PC-3 (cell line): ENCODE results near the gene DNAJB9. TPM values are rescaled to one million over a fixed set of nuclear protein-coding genes. Genes with fewer than 3 reads are reported as not detected.

Experiments
- ATAC-seq: fragments of 200-7000 bp; cut with Tn5 transposase; 2 replicates; pipeline ENCODE4 v1.9.1; 2020; ENCODE audit warnings: mild to moderate bottlenecking, moderate library complexity
- BruUV-seq: library from RNA; stranded (reverse); fragments of 400-500 nt; replicated peaks from 2 replicates; lab custom pipeline; 2021; lab: Mats Ljungman, UMichigan
- CTCF ChIA-PET: fragments of 300-600 bp; sonication (Branson Sonifier 250); formaldehyde crosslinking; loops from one replicate; lab custom pipeline; 2022; ENCODE audit warnings: antibody characterized with exemption; lab: Charles Lee
- POLR2A ChIA-PET: fragments of 300-600 bp; sonication (Branson Sonifier 250); formaldehyde crosslinking; loops from one replicate; lab custom pipeline; 2022; ENCODE audit warnings: antibody characterized with exemption; ENCODE audit not compliant: unreplicated experiment; lab: Charles Lee
- DNase-seq: peaks from one replicate; pipeline ENCODE4 v3.0.0-alpha.2; 2015
- H2AFZ ChIP-seq: fragments of 300-600 bp; sonication (generic); 2 replicates; pipeline ENCODE4 v1.6.0; 2016; ENCODE audit warnings: antibody characterized with exemption, low read length
- H3F3A ChIP-seq: fragments of 300-600 bp; sonication (generic); one replicate; pipeline ENCODE4 v1.6.0; 2017; ENCODE audit warnings: antibody characterized with exemption, low read length, control low read depth, mild to moderate bottlenecking; ENCODE audit not compliant: unreplicated experiment
- H3K27ac ChIP-seq: fragments of 300-600 bp; sonication (generic); 2 replicates; pipeline ENCODE4 v1.5.1; 2016; ENCODE audit warnings: mild to moderate bottlenecking, low read length
- H3K27me3 ChIP-seq: fragments of 300-600 bp; sonication (generic); 2 replicates; pipeline ENCODE4 v1.6.1; 2016; ENCODE audit warnings: low read length, mixed read lengths
- H3K36me3 ChIP-seq: fragments of 300-600 bp; sonication (generic); 2 replicates; pipeline ENCODE4 v1.6.1; 2016; ENCODE audit warnings: low read depth, mixed run types, low read length, mixed read lengths
- H3K4me1 ChIP-seq: fragments of 300-600 bp; sonication (generic); 2 replicates; pipeline ENCODE4 v1.5.1; 2016; ENCODE audit warnings: low read length; ENCODE audit not compliant: insufficient read depth
- H3K4me2 ChIP-seq: fragments of 300-600 bp; sonication (generic); 2 replicates; pipeline ENCODE4 v1.6.0; 2016; ENCODE audit warnings: low read length
- H3K4me3 ChIP-seq: fragments of 300-600 bp; sonication (generic); 2 replicates; pipeline ENCODE4 v1.5.1; 2016; ENCODE audit warnings: mild to moderate bottlenecking, low read length, mixed read lengths
- H3K79me2 ChIP-seq: fragments of 300-600 bp; sonication (generic); 2 replicates; pipeline ENCODE4 v1.6.1; 2017; ENCODE audit warnings: low read length, mixed read lengths
- H3K9ac ChIP-seq: fragments of 300-600 bp; sonication (generic); 2 replicates; pipeline ENCODE4 v1.6.0; 2016; ENCODE audit warnings: mild to moderate bottlenecking, low read length
- H3K9me2 ChIP-seq: fragments of 300-600 bp; sonication (generic); replicated peaks from 2 replicates; pipeline ENCODE4 v1.6.1; 2016; ENCODE audit warnings: mixed run types, low read length, mixed read lengths
- H3K9me3 ChIP-seq: fragments of 300-600 bp; sonication (generic); 2 replicates; pipeline ENCODE4 v1.6.1; 2016; ENCODE audit warnings: low read length, mixed read lengths
- H4K20me1 ChIP-seq: fragments of 300-600 bp; sonication (generic); 2 replicates; pipeline ENCODE4 v1.6.1; 2016; ENCODE audit warnings: low read length, mixed read lengths
- EZH2 ChIP-seq: fragments of 300-600 bp; sonication (generic); IDR thresholded peaks from one replicate; pipeline ENCODE4 v1.6.1; 2017; ENCODE audit warnings: antibody characterized with exemption, mild to moderate bottlenecking, low read length; ENCODE audit not compliant: unreplicated experiment
- EZH2phosphoT487 ChIP-seq: fragments of 300-600 bp; sonication (generic); IDR thresholded peaks from 2 replicates; pipeline ENCODE4 v1.6.1; 2018; ENCODE audit warnings: mild to moderate bottlenecking, antibody characterized with exemption, low read length, borderline replicate concordance
- intact Hi-C: fragments of 100-400 bp; cut with micrococcal nuclease; formaldehyde crosslinking; loops from 2 replicates; pipeline ENCODE4 v1.9.0; 2023
- total RNA-seq: library from RNA; depleted of rRNA; stranded (reverse); fragments of >200 nt; gene quantifications from 2 replicates; pipeline ENCODE4 v1.2.3, GENCODE V29; 2014
- TF ChIP-seq, protein P1 (sequence below): fragments of 300-600 bp; sonication (generic); conservative IDR thresholded peaks from 2 replicates; pipeline ENCODE4 v1.5.1; 2017; ENCODE audit warnings: antibody characterized with exemption, low read depth, mild to moderate bottlenecking, low read length

Gene DNAJB9
- total RNA-seq, 1 experiment from 2014 or later, result 24.0 TPM

DNA sequence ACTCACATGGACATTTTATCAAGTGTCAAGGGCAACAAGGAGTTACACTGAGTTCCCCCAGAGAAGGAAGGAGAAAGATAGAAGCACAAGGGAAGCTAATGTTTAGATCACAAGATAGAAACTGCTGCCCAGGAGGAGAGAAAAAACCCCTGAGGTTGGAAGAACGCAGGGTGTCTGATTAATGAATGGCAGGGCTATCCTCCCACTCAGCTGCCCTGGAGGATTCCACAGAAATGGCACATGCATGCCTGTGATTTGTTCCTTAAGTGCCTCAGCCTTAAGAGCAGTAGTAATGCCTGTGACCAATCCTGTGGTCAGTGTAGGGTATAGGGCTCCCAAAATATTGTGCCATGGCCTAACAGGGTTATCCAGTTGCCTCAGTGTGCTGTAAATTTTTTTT lies 20.2 kb downstream of the DNAJB9 start:
- intact Hi-C loops, result no loop called here
- H3F3A ChIP-seq, result no peaks in the 10 kb centered on the region
- ChIA-PET POLR2A (no interaction called here), CTCF (no interaction called here)
- no peaks in the 10 kb centered on the region for H3K36me3 ChIP-seq
- no peaks in the 10 kb centered on the region for H4K20me1 ChIP-seq
- no peaks in the 10 kb centered on the region for H3K79me2 ChIP-seq
- no peak overlapping the region for H3K4me2 ChIP-seq
- H3K9me3 ChIP-seq, result no peaks in the 10 kb centered on the region
- BruUV-seq, result no TSS peak
- no peak overlapping the region for H3K4me3 ChIP-seq
- no peak for TF ChIP-seq EZH2phosphoT487
- no peak for TF ChIP-seq EZH2
- TF ChIP-seq, protein P1, sequence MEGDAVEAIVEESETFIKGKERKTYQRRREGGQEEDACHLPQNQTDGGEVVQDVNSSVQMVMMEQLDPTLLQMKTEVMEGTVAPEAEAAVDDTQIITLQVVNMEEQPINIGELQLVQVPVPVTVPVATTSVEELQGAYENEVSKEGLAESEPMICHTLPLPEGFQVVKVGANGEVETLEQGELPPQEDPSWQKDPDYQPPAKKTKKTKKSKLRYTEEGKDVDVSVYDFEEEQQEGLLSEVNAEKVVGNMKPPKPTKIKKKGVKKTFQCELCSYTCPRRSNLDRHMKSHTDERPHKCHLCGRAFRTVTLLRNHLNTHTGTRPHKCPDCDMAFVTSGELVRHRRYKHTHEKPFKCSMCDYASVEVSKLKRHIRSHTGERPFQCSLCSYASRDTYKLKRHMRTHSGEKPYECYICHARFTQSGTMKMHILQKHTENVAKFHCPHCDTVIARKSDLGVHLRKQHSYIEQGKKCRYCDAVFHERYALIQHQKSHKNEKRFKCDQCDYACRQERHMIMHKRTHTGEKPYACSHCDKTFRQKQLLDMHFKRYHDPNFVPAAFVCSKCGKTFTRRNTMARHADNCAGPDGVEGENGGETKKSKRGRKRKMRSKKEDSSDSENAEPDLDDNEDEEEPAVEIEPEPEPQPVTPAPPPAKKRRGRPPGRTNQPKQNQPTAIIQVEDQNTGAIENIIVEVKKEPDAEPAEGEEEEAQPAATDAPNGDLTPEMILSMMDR, result no peak
- no peak for ATAC-seq
- H3K4me1 ChIP-seq, result no peaks in the 10 kb centered on the region
- no peak overlapping the region for H3K9ac ChIP-seq
- H3K27me3 ChIP-seq, result no peaks in the 10 kb centered on the region
- no peaks in the 10 kb centered on the region for H3K9me2 ChIP-seq
- H2AFZ ChIP-seq, result no peak overlapping the region
- DNase-seq, result no peak
- H3K27ac ChIP-seq, result no peak overlapping the region

DNA sequence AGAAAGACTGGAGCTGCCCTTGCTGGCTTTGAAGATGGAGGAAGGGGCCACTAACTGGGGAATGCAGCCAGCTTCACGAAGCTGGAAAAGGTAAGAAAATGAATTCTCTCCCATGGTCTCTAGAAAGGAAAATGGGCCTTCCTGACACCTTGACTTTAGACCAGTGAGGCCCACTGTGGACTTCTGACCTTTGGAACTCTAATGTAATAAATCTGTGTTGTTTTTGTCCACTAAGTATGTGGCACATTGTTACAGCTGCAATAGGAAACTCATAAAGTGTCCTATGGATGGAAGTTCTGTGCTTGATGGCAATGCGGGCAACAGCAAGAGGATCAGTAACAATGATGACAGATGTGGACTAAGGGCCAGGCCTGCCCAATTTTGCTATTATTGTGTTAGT lies 20.9 kb downstream of the DNAJB9 start:
- H3K9ac ChIP-seq, result no peak overlapping the region
- ChIA-PET POLR2A (no interaction called here), CTCF (no interaction called here)
- no peak for TF ChIP-seq EZH2
- TF ChIP-seq EZH2phosphoT487, result no peak
- TF ChIP-seq, protein P1, result no peak
- H2AFZ ChIP-seq, result no peak overlapping the region
- H3K4me1 ChIP-seq, result no peaks in the 10 kb centered on the region
- H3K4me2 ChIP-seq, result no peak overlapping the region
- H3F3A ChIP-seq, result no peaks in the 10 kb centered on the region
- H3K27ac ChIP-seq, result no peak overlapping the region
- intact Hi-C loops, result no loop called here
- H4K20me1 ChIP-seq, result no peaks in the 10 kb centered on the region
- no peaks in the 10 kb centered on the region for H3K9me3 ChIP-seq
- BruUV-seq, result no TSS peak
- no peaks in the 10 kb centered on the region for H3K79me2 ChIP-seq
- H3K4me3 ChIP-seq, result no peak overlapping the region
- no peaks in the 10 kb centered on the region for H3K27me3 ChIP-seq
- ATAC-seq (no peak), DNase-seq (no peak)
- H3K36me3 ChIP-seq, result no peaks in the 10 kb centered on the region
- no peaks in the 10 kb centered on the region for H3K9me2 ChIP-seq

DNA sequence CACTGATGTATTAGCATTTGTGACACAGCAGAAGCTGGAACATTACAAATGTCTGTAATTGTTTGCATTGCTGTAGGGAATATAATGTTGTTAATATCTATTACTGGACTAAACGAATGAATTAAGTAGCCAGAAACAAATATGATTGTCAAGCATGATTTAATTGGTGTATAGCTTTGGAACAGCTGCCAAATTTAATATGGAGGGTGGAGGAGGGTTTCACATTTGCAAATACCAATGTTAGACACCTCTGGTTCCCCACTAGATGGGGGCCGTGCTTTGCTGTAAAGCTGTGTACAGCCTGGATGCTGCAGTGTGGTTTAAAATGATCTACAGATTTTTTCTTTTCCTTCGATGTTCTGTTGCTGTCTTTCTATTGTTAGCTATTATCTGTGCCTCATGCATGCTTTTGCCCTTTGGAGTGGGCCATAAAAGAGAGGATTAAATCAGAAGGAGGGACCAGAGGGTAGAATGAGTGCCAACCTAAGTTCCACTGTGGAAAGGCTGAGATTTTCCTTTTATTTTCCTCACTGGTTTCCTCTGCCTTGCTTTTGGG lies 23.1 kb downstream of the DNAJB9 start:
- no peaks in the 10 kb centered on the region for H3K27me3 ChIP-seq
- H2AFZ ChIP-seq, result no peak overlapping the region
- no TSS peak for BruUV-seq
- CTCF ChIA-PET, result interaction anchor here (0.6 kb wide), 1 partner anchor 94 kb away, joined by 3 read pairs; no protein-coding TSS in a partner anchor
- no peak overlapping the region for H3K4me3 ChIP-seq
- no peaks in the 10 kb centered on the region for H3K79me2 ChIP-seq
- H4K20me1 ChIP-seq, result no peaks in the 10 kb centered on the region
- POLR2A ChIA-PET, result no interaction called here
- H3K9ac ChIP-seq, result no peak overlapping the region
- DNase-seq (peak; percentile 42), ATAC-seq (peak; percentile 83)
- no peak overlapping the region for H3K4me2 ChIP-seq
- no peaks in the 10 kb centered on the region for H3K9me3 ChIP-seq
- intact Hi-C loops, result no loop called here
- no peaks in the 10 kb centered on the region for H3K4me1 ChIP-seq
- no peak overlapping the region for H3K27ac ChIP-seq
- TF ChIP-seq, protein P1, result peak; percentile 66
- no peak for TF ChIP-seq EZH2phosphoT487
- no peaks in the 10 kb centered on the region for H3K36me3 ChIP-seq
- no peaks in the 10 kb centered on the region for H3K9me2 ChIP-seq
- H3F3A ChIP-seq, result no peaks in the 10 kb centered on the region
